ENCODE data around the gene SLC30A4.

SLC30A4 gene

GRCh38 chr15:45458746-45459403 lies 63.7 kb downstream of the SLC30A4 start:
- no peak for DNase-seq (ENCODE audit: low read depth, low spot score)
- H3K9ac ChIP-seq (ENCODE audit: insufficient read length, low read depth), result no peak overlapping the region
- H3K9me3 ChIP-seq (ENCODE audit: insufficient read depth, low read length), result 0 out of 2 replicates have a peak, but pooled peaks cover under 1% of the 10 kb centered on the region
- H3K4me3 ChIP-seq (ENCODE audit: insufficient read length, low read depth), result no peak overlapping the region
- peaks cover 7% of the 10 kb centered on the region for H3K4me1 ChIP-seq (ENCODE audit: insufficient read depth, insufficient read length)
- H3K27me3 ChIP-seq (ENCODE audit: insufficient read depth, insufficient read length), result peaks cover 27% of the 10 kb centered on the region
- no peaks in the 10 kb centered on the region for H3K36me3 ChIP-seq (ENCODE audit: insufficient read depth, insufficient read length, low read length)
- TF ChIP-seq YY1 (IDR thresholded peaks at IDR 0.05; ENCODE audit: insufficient read depth, insufficient read length), result no peak
- TF ChIP-seq SUZ12 (IDR thresholded peaks at IDR 0.05; ENCODE audit: extremely low read depth, insufficient read depth, insufficient read length), result no peak
- TF ChIP-seq ZNF274 (IDR thresholded peaks at IDR 0.05; ENCODE audit: low read depth, low read length), result no peak

- H3K4me1 ChIP-seq (ENCODE audit: insufficient read depth, insufficient read length), result peaks cover 7% of the 10 kb centered on the region
- DNase-seq (ENCODE audit: low read depth, low spot score), result peak; percentile 47
Observed at GRCh38 chr15:45457641-45458539, 64.7 kb downstream of the SLC30A4 start.

GRCh38 chr15:45457220-45457619 lies 65.3 kb downstream of the SLC30A4 start:
- TF ChIP-seq SUZ12 (IDR thresholded peaks at IDR 0.05; ENCODE audit: extremely low read depth, insufficient read depth, insufficient read length), result no peak
- no peak for TF ChIP-seq ZNF274 (IDR thresholded peaks at IDR 0.05; ENCODE audit: low read depth, low read length)
- TF ChIP-seq YY1 (IDR thresholded peaks at IDR 0.05; ENCODE audit: insufficient read depth, insufficient read length), result no peak
- Histone ChIP-seq H3K36me3 (ENCODE audit: insufficient read depth, insufficient read length, low read length) (no peaks in the 10 kb centered on the region), H3K9ac (ENCODE audit: insufficient read length, low read depth) (no peak overlapping the region), H3K27me3 (ENCODE audit: insufficient read depth, insufficient read length) (peaks cover 24% of the 10 kb centered on the region), H3K4me1 (ENCODE audit: insufficient read depth, insufficient read length) (peaks cover 7% of the 10 kb centered on the region), H3K9me3 (ENCODE audit: insufficient read depth, low read length) (peaks cover 7% of the 10 kb centered on the region; the same call in 1 of the 2 replicates), H3K4me3 (ENCODE audit: insufficient read length, low read depth) (no peak overlapping the region)
- no peak for DNase-seq (ENCODE audit: low read depth, low spot score)

More at GRCh38 chr15:45457641-45458539, 64.7 kb downstream of the SLC30A4 start:
- TF ChIP-seq ZNF274 (IDR thresholded peaks at IDR 0.05; ENCODE audit: low read depth, low read length), result no peak
- TF ChIP-seq SUZ12 (IDR thresholded peaks at IDR 0.05; ENCODE audit: extremely low read depth, insufficient read depth, insufficient read length), result no peak
- TF ChIP-seq YY1 (IDR thresholded peaks at IDR 0.05; ENCODE audit: insufficient read depth, insufficient read length), result no peak
- H3K9ac ChIP-seq (ENCODE audit: insufficient read length, low read depth), result no peak overlapping the region
- H3K27me3 ChIP-seq (ENCODE audit: insufficient read depth, insufficient read length), result peaks cover 24% of the 10 kb centered on the region
- 0 out of 2 replicates have a peak, but pooled peaks cover 5% of the 10 kb centered on the region for H3K9me3 ChIP-seq (ENCODE audit: insufficient read depth, low read length)
- no peak overlapping the region for H3K4me3 ChIP-seq (ENCODE audit: insufficient read length, low read depth)
- no peaks in the 10 kb centered on the region for H3K36me3 ChIP-seq (ENCODE audit: insufficient read depth, insufficient read length, low read length)

- H3K27me3 ChIP-seq (ENCODE audit: insufficient read depth, insufficient read length), result peaks cover 22% of the 10 kb centered on the region
- H3K4me3 ChIP-seq (ENCODE audit: insufficient read length, low read depth), result no peak overlapping the region
- no peak for DNase-seq (ENCODE audit: low read depth, low spot score)
- no peaks in the 10 kb centered on the region for H3K36me3 ChIP-seq (ENCODE audit: insufficient read depth, insufficient read length, low read length)
- H3K4me1 ChIP-seq (ENCODE audit: insufficient read depth, insufficient read length), result peaks cover 7% of the 10 kb centered on the region
- peaks cover 14% of the 10 kb centered on the region; the same call in 1 of the 2 replicates for H3K9me3 ChIP-seq (ENCODE audit: insufficient read depth, low read length)
- no peak overlapping the region for H3K9ac ChIP-seq (ENCODE audit: insufficient read length, low read depth)
- TF ChIP-seq YY1 (IDR thresholded peaks at IDR 0.05; ENCODE audit: insufficient read depth, insufficient read length) (no peak), SUZ12 (IDR thresholded peaks at IDR 0.05; ENCODE audit: extremely low read depth, insufficient read depth, insufficient read length) (no peak), ZNF274 (IDR thresholded peaks at IDR 0.05; ENCODE audit: low read depth, low read length) (no peak)
Observed at GRCh38 chr15:45456212-45457106, 66.1 kb downstream of the SLC30A4 start.

GRCh38 chr15:45454814-45455213 lies 67.7 kb downstream of the SLC30A4 start:
- H3K4me3 ChIP-seq (ENCODE audit: insufficient read length, low read depth), result no peak overlapping the region
- peaks cover 7% of the 10 kb centered on the region for H3K4me1 ChIP-seq (ENCODE audit: insufficient read depth, insufficient read length)
- DNase-seq (ENCODE audit: low read depth, low spot score), result no peak
- peaks cover 17% of the 10 kb centered on the region; the same call in 1 of the 2 replicates for H3K9me3 ChIP-seq (ENCODE audit: insufficient read depth, low read length)
- no peaks in the 10 kb centered on the region for H3K36me3 ChIP-seq (ENCODE audit: insufficient read depth, insufficient read length, low read length)
- H3K9ac ChIP-seq (ENCODE audit: insufficient read length, low read depth), result no peak overlapping the region
- no peak for TF ChIP-seq YY1 (IDR thresholded peaks at IDR 0.05; ENCODE audit: insufficient read depth, insufficient read length)
- TF ChIP-seq ZNF274 (IDR thresholded peaks at IDR 0.05; ENCODE audit: low read depth, low read length), result no peak
- no peak for TF ChIP-seq SUZ12 (IDR thresholded peaks at IDR 0.05; ENCODE audit: extremely low read depth, insufficient read depth, insufficient read length)
- H3K27me3 ChIP-seq (ENCODE audit: insufficient read depth, insufficient read length), result peaks cover 5% of the 10 kb centered on the region

- no peak overlapping the region for H3K9ac ChIP-seq (ENCODE audit: insufficient read length, low read depth)
- no peak for DNase-seq (ENCODE audit: low read depth, low spot score)
- H3K27me3 ChIP-seq (ENCODE audit: insufficient read depth, insufficient read length), result no peaks in the 10 kb centered on the region
- H3K36me3 ChIP-seq (ENCODE audit: insufficient read depth, insufficient read length, low read length), result no peaks in the 10 kb centered on the region
- no peak for TF ChIP-seq SUZ12 (IDR thresholded peaks at IDR 0.05; ENCODE audit: extremely low read depth, insufficient read depth, insufficient read length)
- no peak for TF ChIP-seq YY1 (IDR thresholded peaks at IDR 0.05; ENCODE audit: insufficient read depth, insufficient read length)
- TF ChIP-seq ZNF274 (IDR thresholded peaks at IDR 0.05; ENCODE audit: low read depth, low read length), result no peak
- H3K9me3 ChIP-seq (ENCODE audit: insufficient read depth, low read length), result peaks cover 17% of the 10 kb centered on the region; the same call in 1 of the 2 replicates
- H3K4me3 ChIP-seq (ENCODE audit: insufficient read length, low read depth), result no peak overlapping the region
- peaks cover 8% of the 10 kb centered on the region for H3K4me1 ChIP-seq (ENCODE audit: insufficient read depth, insufficient read length)
Observed at GRCh38 chr15:45451265-45451664, 71.3 kb downstream of the SLC30A4 start.
